MCF 10A (cell line): ENCODE data around the gene ROBO2. TPM values are rescaled to one million over a fixed set of nuclear protein-coding genes. Genes with fewer than 3 reads are reported as not detected.

Experiments
- BruUV-seq: library from RNA; stranded (reverse); fragments of 400-500 nt; replicated peaks from 2 replicates; lab custom pipeline; 2021; lab: Mats Ljungman, UMichigan
- CTCF ChIA-PET: fragments of 300-600 bp; sonication (Branson Sonifier 250); formaldehyde crosslinking; extraction: SDS; loops from one replicate; lab custom pipeline; 2021; ENCODE audit warnings: antibody characterized with exemption, inconsistent platforms; lab: Yijun Ruan, JAX
- POLR2A ChIA-PET: fragments of 300-600, 350-650 bp; sonication (Branson Sonifier 250); formaldehyde crosslinking; extraction: SDS; loops from one replicate; lab custom pipeline; 2020; ENCODE audit warnings: antibody characterized with exemption, inconsistent platforms; lab: Yijun Ruan, JAX
- DNase-seq: peaks from one replicate; pipeline ENCODE4 v3.0.0-alpha.2; 2018; ENCODE audit not compliant: unreplicated experiment
- H3K27ac Mint-ChIP-seq: one replicate; pipeline ENCODE4 v1.8.0; 2022; ENCODE audit warnings: mild to moderate bottlenecking, low read depth, mixed read lengths; ENCODE audit not compliant: unreplicated experiment
- H3K27me3 Mint-ChIP-seq: one replicate; pipeline ENCODE4 v1.8.0; 2022; ENCODE audit warnings: mixed read lengths; ENCODE audit not compliant: insufficient read depth, unreplicated experiment
- H3K36me3 Mint-ChIP-seq: one replicate; pipeline ENCODE4 v1.8.0; 2022; ENCODE audit warnings: mild to moderate bottlenecking, moderate library complexity, mixed read lengths; ENCODE audit not compliant: insufficient read depth, unreplicated experiment
- H3K4me1 Mint-ChIP-seq: one replicate; pipeline ENCODE4 v1.8.0; 2022; ENCODE audit warnings: mixed read lengths; ENCODE audit not compliant: insufficient read depth, unreplicated experiment
- H3K4me3 Mint-ChIP-seq: one replicate; pipeline ENCODE4 v1.8.0; 2022; ENCODE audit warnings: mild to moderate bottlenecking, moderate library complexity, mixed read lengths; ENCODE audit not compliant: unreplicated experiment
- H3K9me3 Mint-ChIP-seq: one replicate; pipeline ENCODE4 v1.8.0; 2022; ENCODE audit warnings: mixed read lengths; ENCODE audit not compliant: unreplicated experiment
- CTCF ChIP-seq: fragments of 200-600 bp; IDR thresholded peaks from one replicate; pipeline ENCODE4 v1.8.0; 2022; ENCODE audit warnings: antibody characterized with exemption, mild to moderate bottlenecking; ENCODE audit not compliant: unreplicated experiment
- intact Hi-C: fragments of 100-400 bp; cut with micrococcal nuclease; formaldehyde crosslinking; loops from 2 replicates; pipeline ENCODE4 v1.14.1; 2022
- total RNA-seq: library from RNA; stranded (reverse); gene quantifications from 2 replicates; pipeline ENCODE4 v1.2.3, GENCODE V29; 2022

Gene ROBO2
- total RNA-seq, 1 experiment from 2014 or later, result not detected

- H3K4me3 Mint-ChIP-seq, result no peak overlapping the region
- peak; percentile 42 for DNase-seq
- H3K27ac Mint-ChIP-seq, result peak overlapping the region; percentile 37
- TF ChIP-seq CTCF, result peak; percentile 44
- ChIA-PET POLR2A (interaction anchor here (0.6 to 1.7 kb wide), 2 partner anchors 61 to 1699 kb away, joined by 4 read pairs; no protein-coding TSS in a partner anchor), CTCF (interaction anchor here (0.6 to 3.0 kb wide), 22 partner anchors 9 to 1297 kb away, joined by 3 to 16 read pairs (median 3); no protein-coding TSS in a partner anchor)
- no peaks in the 10 kb centered on the region for H3K36me3 Mint-ChIP-seq
- no peaks in the 10 kb centered on the region for H3K9me3 Mint-ChIP-seq
- no TSS peak for BruUV-seq
- intact Hi-C loops, result loop anchor here (1.0 to 10.0 kb wide), 4 partner anchors 466 to 1296 kb away; no protein-coding TSS in a partner anchor
- no peaks in the 10 kb centered on the region for H3K27me3 Mint-ChIP-seq
- H3K4me1 Mint-ChIP-seq, result peaks cover 6% of the 10 kb centered on the region
Measured at GRCh38 chr3:77348244-77348855, 308.5 kb downstream of the ROBO2 start.

GRCh38 chr3:77354958-77355357, 315.1 kb downstream of the ROBO2 start:
- no peak for TF ChIP-seq CTCF
- no peak for DNase-seq
- Mint-ChIP-seq H3K9me3 (no peaks in the 10 kb centered on the region), H3K36me3 (no peaks in the 10 kb centered on the region), H3K27ac (no peak overlapping the region), H3K4me1 (no peaks in the 10 kb centered on the region), H3K4me3 (no peak overlapping the region), H3K27me3 (no peaks in the 10 kb centered on the region)
- BruUV-seq, result no TSS peak
- intact Hi-C loops, result no loop called here
- POLR2A ChIA-PET, result no interaction called here
- CTCF ChIA-PET, result interaction anchor here (0.9 kb wide), 1 partner anchor 151 kb away, joined by 3 read pairs; no protein-coding TSS in a partner anchor

GRCh38 chr3:77362936-77363335, 323.0 kb downstream of the ROBO2 start:
- Mint-ChIP-seq H3K4me1 (no peaks in the 10 kb centered on the region), H3K27me3 (no peaks in the 10 kb centered on the region)

GRCh38 chr3:77365152-77365551, 325.3 kb downstream of the ROBO2 start:
- no TSS peak for BruUV-seq
- no peaks in the 10 kb centered on the region for H3K27me3 Mint-ChIP-seq
- DNase-seq, result no peak
- CTCF ChIA-PET, result no interaction called here
- H3K9me3 Mint-ChIP-seq, result peaks cover 15% of the 10 kb centered on the region
- H3K4me1 Mint-ChIP-seq, result peaks cover under 1% of the 10 kb centered on the region
- POLR2A ChIA-PET, result no interaction called here
- no peak overlapping the region for H3K27ac Mint-ChIP-seq
- H3K36me3 Mint-ChIP-seq, result peaks cover 7% of the 10 kb centered on the region
- no peak for TF ChIP-seq CTCF
- H3K4me3 Mint-ChIP-seq, result no peak overlapping the region
- intact Hi-C loops, result no loop called here

More at GRCh38 chr3:77362936-77363335, 323.0 kb downstream of the ROBO2 start:
- intact Hi-C loops, result no loop called here
- POLR2A ChIA-PET, result no interaction called here
- TF ChIP-seq CTCF, result no peak
- no peak overlapping the region for H3K4me3 Mint-ChIP-seq
- H3K36me3 Mint-ChIP-seq, result peaks cover 7% of the 10 kb centered on the region
- DNase-seq, result no peak
- no peak overlapping the region for H3K27ac Mint-ChIP-seq
- no TSS peak for BruUV-seq
- CTCF ChIA-PET, result no interaction called here
- H3K9me3 Mint-ChIP-seq, result peaks cover 15% of the 10 kb centered on the region
